A673 (cell line): ENCODE results near the gene PSTK.

Experiments used
- EZH2 ChIP-seq: fragments of 200-600 bp; sonication (generic); IDR thresholded peaks from 2 replicates; pipeline ENCODE4 v1.6.1; 2017; ENCODE audit warnings: borderline replicate concordance, low read depth, mild to moderate bottlenecking, mixed read lengths, antibody characterized with exemption, low read length; ENCODE audit not compliant: poor library complexity, severe bottlenecking
- TF ChIP-seq, protein P1 (sequence below): fragments of 300-800, 200-600 bp; sonication (generic); conservative IDR thresholded peaks from 2 replicates; pipeline ENCODE4 v1.5.1; 2017; ENCODE audit warnings: low read depth, mild to moderate bottlenecking, antibody characterized with exemption, low read length, moderate library complexity, mixed read lengths

DNA sequence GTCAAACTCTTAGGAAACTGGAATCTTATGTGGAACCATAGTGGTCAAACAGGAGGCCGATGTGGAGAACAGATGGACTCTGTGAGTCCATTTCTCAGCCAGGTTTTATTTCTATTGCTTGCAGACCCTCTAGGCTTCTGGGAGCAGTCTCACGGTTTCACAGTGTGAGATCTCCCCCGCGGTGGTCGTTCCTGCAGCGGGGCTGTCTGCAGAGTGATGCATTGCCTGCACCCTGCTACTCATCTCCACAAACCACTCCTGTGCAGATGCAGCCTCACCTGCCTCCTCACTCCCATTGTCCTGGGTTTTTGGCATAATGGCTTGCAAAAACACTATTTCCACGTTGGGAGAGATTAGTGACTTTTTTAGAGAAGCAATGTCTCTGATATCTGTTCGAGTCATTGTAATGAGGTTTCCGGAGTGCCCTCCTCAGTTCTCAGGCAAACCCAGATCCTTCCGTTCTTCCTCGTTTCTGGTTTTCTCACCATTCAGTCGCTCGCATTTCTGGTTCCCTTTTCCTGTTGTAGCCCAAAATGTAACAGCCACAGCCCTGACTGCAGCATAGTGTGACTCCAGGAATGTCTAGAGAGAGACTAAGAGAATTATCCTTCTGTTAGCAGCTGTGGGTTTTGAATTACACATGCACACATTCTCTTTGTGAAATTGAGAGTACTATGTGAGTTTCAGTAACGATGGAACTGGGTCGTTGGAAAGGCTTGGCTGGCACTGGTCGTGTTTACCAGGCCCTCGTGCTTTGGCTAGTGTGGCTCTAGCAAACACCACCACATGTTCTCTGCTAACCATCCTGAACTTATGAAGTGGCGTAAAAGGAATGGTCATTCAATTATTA lies 58.8 kb downstream of the PSTK start:
- TF ChIP-seq, protein P1, sequence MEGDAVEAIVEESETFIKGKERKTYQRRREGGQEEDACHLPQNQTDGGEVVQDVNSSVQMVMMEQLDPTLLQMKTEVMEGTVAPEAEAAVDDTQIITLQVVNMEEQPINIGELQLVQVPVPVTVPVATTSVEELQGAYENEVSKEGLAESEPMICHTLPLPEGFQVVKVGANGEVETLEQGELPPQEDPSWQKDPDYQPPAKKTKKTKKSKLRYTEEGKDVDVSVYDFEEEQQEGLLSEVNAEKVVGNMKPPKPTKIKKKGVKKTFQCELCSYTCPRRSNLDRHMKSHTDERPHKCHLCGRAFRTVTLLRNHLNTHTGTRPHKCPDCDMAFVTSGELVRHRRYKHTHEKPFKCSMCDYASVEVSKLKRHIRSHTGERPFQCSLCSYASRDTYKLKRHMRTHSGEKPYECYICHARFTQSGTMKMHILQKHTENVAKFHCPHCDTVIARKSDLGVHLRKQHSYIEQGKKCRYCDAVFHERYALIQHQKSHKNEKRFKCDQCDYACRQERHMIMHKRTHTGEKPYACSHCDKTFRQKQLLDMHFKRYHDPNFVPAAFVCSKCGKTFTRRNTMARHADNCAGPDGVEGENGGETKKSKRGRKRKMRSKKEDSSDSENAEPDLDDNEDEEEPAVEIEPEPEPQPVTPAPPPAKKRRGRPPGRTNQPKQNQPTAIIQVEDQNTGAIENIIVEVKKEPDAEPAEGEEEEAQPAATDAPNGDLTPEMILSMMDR, result no peak
- no peak for TF ChIP-seq EZH2
